GM21529 (cell line): ENCODE results near the gene SATL1.
A peak's percentile ranks its signal among the peaks of the same experiment; 100 is the strongest.
"Not testable (repeated sequence)": the region's sequence is repeated elsewhere in the genome, so short reads cannot be mapped to it uniquely, and the experiment has no call there.

Experiments used
- ATAC-seq: cut with Tn5 transposase; IDR thresholded peaks from one replicate; pipeline ENCODE4 v1.9.1; 2021; ENCODE audit not compliant: unreplicated experiment

SATL1 gene, protein sequence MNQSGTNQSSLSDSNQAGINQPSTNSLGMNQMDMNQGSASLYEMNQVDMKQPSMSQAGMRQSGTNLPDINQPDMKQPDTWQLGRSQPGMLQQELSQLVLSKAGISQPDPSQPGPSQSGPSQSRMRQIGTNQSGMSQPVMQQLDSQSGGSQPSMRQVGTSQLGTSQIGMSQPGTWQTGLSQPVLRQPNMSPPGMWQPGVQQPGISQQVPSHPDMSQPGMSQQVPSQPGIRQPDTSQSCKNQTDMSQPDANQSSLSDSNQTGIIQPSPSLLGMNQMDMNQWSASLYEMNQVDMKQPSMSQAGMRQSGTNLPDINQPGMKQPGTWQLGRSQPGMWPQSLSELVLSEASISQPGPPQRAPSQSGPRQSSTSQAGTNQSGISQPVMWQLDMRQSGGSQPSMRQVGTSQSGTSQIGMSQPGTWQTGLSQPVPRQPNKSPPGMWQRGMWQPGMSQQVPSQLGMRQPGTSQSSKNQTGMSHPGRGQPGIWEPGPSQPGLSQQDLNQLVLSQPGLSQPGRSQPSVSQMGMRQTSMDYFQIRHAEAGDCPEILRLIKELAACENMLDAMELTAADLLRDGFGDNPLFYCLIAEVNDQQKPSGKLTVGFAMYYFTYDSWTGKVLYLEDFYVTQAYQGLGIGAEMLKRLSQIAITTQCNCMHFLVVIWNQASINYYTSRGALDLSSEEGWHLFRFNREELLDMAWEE

DNA sequence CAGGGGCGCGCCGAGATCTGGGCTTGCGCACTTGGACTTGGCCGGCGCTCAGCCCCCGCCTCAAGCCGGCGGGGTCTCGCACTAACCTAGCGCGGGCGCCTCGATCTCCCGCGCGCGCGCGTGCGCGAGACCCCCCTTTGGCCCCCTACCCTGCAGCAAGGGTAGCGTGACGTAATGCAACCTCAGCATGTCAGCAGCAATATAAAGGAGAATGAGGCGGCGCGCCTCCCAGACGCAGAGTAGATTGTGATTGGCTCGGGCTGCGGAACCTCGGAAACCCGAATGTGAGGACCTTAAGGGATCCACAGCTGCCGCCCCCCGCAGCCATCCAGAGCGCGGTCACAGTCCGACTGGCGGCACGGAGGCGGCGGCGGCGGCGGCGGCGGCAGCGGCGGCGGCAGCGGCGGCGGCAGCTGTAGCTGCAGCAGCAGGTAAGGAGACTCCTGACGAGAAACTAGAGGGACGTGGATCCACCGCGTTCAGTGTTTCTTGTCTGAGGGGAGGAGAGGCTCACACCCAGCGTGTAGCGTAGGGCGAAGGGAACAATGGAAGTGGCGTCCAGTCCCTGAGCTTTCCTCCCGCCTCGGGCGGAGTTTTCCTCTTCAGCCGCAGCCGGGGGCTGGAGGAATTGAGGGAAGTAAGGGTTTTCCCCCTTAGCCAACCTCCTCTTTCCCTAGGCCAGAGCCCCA lies at the start of gene SATL1, which contains the start of gene ZNF711:
TSS of gene SATL1 (minus strand) at position 19 of the 689 bp plus-strand sequence. CDS start 134,811 bp downstream, outside the sequence.
TSS of gene ZNF711 (plus strand) at position 231 of the 689 bp plus-strand sequence. CDS start 3,582 bp downstream, outside the sequence.
- peak; percentile 60 for ATAC-seq

- no peak for ATAC-seq
These were observed 45.6 kb upstream of the SATL1 start for GRCh38 chrX:85288992-85289723.

- ATAC-seq: not testable (repeated sequence)
These were observed 41.7 kb upstream of the SATL1 start for GRCh38 chrX:85285286-85285685.

DNA sequence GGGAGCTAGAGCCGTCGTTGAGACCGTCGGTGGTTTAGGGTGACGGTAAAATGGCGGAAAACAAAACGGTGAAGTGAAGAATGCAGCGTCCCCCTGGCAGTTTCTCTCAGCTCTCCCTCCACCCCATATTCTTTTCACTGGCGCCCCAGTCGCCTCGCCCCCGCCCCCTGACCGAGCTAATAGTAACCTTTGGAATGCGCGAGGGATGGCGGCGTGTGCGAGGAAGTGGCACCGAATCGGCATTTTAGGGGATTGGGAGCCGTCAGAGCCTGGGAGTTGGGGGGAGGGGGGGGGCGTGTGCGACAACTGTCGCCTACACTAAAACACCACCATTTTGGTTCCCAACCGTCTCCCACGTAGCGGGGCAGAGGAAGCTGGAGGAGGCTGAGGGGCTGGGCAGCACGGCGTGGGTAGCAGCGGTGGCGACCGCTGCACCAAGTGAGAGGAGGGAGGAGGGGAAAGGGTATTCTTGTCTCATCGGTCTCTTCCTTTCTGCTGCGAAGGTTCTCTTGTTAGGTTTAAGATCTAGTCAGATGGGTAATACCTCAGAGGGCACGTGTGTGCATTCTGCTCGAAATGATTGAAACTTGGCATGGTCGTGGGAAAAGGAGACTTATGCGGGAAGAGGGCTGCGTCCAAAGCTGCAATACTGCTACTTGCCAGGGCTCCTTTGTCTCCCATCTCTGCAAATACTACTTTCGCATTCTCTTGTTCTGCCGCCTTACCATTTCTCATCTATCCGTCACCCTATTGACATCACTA lies 1.1 kb upstream of the SATL1 start:
- ATAC-seq: peak; percentile 43

- no peak for ATAC-seq
These were observed 424 bp downstream of the SATL1 start for GRCh38 chrX:85243155-85243554.

GRCh38 chrX:85223359-85223758 lies 20.2 kb downstream of the SATL1 start:
- ATAC-seq: no peak

DNA sequence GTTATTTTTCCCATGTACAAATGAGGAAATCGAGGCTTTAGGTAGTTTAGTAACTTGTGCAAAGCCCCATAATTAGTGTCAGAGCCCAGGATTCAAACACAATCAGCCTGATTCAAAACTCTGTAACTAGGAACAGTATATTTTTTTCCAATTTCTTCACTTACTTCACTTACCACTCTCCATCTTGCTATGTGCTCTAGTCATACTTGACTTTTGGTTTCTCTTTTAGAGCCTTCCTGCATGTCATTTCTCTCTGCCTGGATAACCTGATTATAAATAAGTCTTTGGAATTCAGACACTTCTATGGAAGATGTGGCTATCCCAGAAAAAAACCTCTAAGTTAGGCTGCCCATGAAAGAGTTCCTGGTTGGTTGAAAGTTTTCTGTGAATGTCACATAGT lies 22.2 kb downstream of the SATL1 start:
- ATAC-seq: no peak

- no peak for ATAC-seq
These were observed 27.6 kb downstream of the SATL1 start for GRCh38 chrX:85215946-85216345.

- no peak for ATAC-seq
These were observed 29.6 kb downstream of the SATL1 start for GRCh38 chrX:85213792-85214530.

- no peak for ATAC-seq
These were observed 40.1 kb downstream of the SATL1 start for GRCh38 chrX:85203461-85203970.

DNA sequence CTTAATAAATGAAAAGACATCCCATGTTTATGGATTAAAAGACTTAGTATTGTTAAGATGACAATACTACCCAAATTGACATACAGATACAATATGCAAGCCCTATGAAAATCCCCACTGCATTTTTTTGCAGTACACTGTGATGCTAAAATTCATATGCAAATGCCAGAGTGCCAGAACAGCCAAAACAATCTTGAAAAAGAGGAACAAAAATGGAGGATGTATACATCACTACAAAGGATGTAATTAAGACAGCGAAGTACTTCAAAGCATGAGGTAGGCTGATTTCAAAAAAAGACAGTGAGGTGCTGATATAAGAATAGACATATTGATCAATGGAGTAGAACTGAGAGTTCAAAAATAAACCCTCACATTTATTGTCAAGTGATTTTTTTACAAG lies 47.3 kb downstream of the SATL1 start:
- ATAC-seq: no peak

- ATAC-seq: no peak
These were observed 83.9 kb downstream of the SATL1 start for GRCh38 chrX:85159644-85160043.

- peak; percentile 59 for ATAC-seq
These were observed 102.6 kb downstream of the SATL1 start for GRCh38 chrX:85140964-85141363.

DNA sequence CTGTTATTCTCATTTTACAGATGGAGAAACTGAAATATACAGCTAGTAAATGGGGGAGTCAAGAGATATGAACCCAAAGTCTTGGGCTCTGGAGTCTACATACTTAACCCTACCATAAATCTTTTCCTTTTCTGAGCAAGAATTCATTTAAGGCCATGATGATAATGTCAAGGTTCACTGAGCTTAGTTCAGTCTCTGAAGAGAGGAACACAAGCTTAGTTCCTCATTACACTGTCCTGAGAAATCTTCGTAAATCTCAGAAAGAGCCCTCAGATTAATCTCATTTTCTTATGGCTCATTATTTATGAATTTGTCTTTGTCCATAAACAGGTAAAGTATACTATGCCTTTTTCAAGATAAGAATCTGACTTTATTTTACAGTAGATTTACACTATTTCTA lies 104.2 kb downstream of the SATL1 start:
- no peak for ATAC-seq

- ATAC-seq: no peak
These were observed 107.2 kb downstream of the SATL1 start for GRCh38 chrX:85136409-85136808.

DNA sequence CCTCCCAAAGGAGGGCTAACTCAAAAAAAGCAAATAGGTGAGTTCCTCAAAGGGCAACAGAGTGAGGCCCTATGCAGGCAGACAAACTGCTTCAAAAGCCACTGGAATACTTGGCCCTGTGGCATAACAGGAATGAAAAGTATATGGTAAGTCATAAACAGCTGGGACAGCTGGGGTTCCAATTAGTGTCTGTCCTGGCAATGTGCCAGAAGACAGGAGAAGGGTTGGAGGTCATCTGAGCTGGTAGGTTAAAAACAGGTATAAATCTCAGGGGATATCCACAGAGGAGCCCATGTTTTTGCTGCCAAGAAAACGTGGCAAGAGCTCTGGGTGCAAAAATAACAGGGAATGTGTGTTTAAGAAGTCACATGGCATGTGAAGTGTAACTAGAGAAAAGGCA lies 128.3 kb downstream of the SATL1 start:
- no peak for ATAC-seq

DNA sequence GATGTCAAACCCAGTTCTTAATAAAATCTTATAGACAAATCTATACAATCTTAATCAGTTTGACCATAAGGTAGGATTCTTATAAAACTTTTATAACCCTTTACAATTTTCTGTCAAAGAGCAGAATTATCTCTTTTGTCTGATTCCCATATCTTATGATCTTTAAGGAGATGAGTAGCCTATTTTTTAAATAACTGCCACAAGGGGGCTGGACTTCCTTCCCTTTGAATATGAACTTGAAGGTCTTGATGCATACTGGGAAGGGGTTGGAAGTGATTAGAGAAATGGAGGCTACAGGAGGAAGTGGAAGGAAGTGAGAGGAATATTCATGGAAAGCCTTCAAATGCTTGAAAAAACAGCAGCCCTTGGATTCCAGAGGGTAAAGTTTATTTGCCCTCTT lies 128.8 kb downstream of the SATL1 start:
- ATAC-seq: no peak

- no peak for ATAC-seq
These were observed 129.4 kb downstream of the SATL1 start for GRCh38 chrX:85114171-85114570.

- ATAC-seq: no peak
These were observed 129.8 kb downstream of the SATL1 start for GRCh38 chrX:85113746-85114145.
